Measurements from ENCODE around the gene FIBP. TPM values are rescaled to one million over a fixed set of nuclear protein-coding genes. Genes with fewer than 3 reads are reported as not detected.

Gene FIBP
- total RNA-seq, 1 experiment from 2014 or later, result 80.8 TPM

DNA sequence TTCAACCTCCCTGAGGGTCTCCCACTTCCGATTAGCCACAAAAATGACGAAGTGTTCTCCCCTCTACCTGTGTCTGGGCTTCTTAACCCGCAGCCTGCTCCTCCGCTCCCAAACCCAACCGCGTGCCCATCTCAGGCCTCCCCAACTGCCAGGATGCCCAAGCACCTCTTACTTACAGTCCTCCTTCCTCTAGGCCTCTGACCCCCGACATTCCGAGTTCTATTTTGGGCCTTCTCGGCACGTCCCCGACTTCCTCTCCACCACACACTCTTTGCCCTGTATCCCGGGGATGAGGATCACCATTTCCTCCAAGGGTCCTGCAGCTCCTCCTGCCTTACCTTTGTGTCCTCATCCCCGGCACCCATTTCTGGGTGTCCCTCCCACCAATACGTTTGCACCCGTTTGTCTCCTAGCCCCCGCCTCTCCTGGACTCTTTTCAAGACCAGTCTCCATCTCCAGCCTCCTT lies 28.4 kb downstream of the FIBP start:
- H3K4me1 Mint-ChIP-seq (ENCODE audit: insufficient read depth, unreplicated experiment), result peaks cover 32% of the 10 kb centered on the region
- no peak for DNase-seq (ENCODE audit: unreplicated experiment)
- H3K9me3 Mint-ChIP-seq (ENCODE audit: unreplicated experiment), result no peaks in the 10 kb centered on the region
- no peak for TF ChIP-seq CTCF (IDR thresholded peaks at IDR 0.05; ENCODE audit: unreplicated experiment)
- intact Hi-C loops (cut with micrococcal nuclease), result no loop called here
- ChIA-PET POLR2A (interaction anchor here (0.6 to 6.2 kb wide), 28 partner anchors 10 to 738 kb away, joined by 3 to 181 read pairs (median 5); partner anchors contain the start of genes BANF1, C11orf68, CCDC85B and EIF1AD), CTCF (interaction anchor here (0.6 to 4.0 kb wide), 16 partner anchors 10 to 147 kb away, joined by 3 to 64 read pairs (median 4); partner anchors contain the start of genes FIBP and KAT5)
- no TSS peak for BruUV-seq (replicated peaks)
- peaks cover 46% of the 10 kb centered on the region for H3K36me3 Mint-ChIP-seq (ENCODE audit: insufficient read depth, unreplicated experiment)
- no peaks in the 10 kb centered on the region for H3K27me3 Mint-ChIP-seq (ENCODE audit: insufficient read depth, unreplicated experiment)
- peak overlapping the region; percentile 83 for H3K4me3 Mint-ChIP-seq (ENCODE audit: unreplicated experiment)
- peak overlapping the region; percentile 93 for H3K27ac Mint-ChIP-seq (ENCODE audit: low read depth, unreplicated experiment)

DNA sequence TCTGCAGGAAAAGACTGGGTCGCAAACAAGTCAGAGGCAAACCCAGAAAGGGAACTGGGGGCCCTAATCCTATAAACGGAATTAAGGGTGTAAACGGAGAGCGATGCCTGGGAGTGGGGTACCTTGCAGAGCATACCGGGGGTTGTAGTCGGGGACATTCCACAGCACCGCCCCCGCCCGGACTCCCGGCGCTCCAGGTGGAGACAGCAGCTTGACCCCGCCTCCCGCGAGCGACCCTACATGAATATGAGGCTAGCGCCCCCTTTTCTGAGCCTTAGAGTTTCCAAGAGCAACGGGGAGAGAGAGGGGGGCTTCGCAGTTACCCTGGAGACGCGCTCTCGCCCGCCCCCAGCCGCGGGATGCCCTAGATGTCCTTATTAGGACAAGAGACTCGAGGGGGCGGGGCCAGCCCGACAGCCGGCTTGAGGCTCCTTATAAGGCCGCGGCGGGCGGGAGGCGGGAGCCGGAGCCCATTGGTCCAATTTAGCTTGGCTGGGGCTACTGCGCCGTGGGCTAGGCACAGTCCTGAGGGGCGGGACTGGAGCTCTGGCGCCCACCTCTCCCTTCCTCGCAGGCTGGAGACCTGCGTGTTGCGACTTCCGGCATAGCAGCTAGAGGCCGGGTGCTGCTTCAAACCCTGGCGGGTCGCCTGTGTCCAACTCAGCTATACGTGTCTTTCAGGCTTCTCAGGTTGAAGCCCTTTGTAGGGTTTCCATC lies 29.0 kb downstream of the FIBP start:
- Mint-ChIP-seq H3K27me3 (ENCODE audit: insufficient read depth, unreplicated experiment) (no peaks in the 10 kb centered on the region), H3K4me3 (ENCODE audit: unreplicated experiment) (peak overlapping the region; percentile 83), H3K36me3 (ENCODE audit: insufficient read depth, unreplicated experiment) (peaks cover 49% of the 10 kb centered on the region), H3K4me1 (ENCODE audit: insufficient read depth, unreplicated experiment) (peaks cover 32% of the 10 kb centered on the region), H3K27ac (ENCODE audit: low read depth, unreplicated experiment) (peak overlapping the region; percentile 93), H3K9me3 (ENCODE audit: unreplicated experiment) (no peaks in the 10 kb centered on the region)
- DNase-seq (ENCODE audit: unreplicated experiment), result peak; percentile 98
- TF ChIP-seq CTCF (IDR thresholded peaks at IDR 0.05; ENCODE audit: unreplicated experiment), result no peak
- POLR2A ChIA-PET, result interaction anchor here (0.6 to 6.2 kb wide), 33 partner anchors 9 to 408 kb away, joined by 3 to 181 read pairs (median 5); partner anchors contain the start of genes BANF1, C11orf68, CCDC85B and EIF1AD
- CTCF ChIA-PET, result interaction anchor here (0.6 to 4.0 kb wide), 16 partner anchors 10 to 182 kb away, joined by 3 to 64 read pairs (median 4); partner anchors contain the start of genes FIBP and KAT5
- no TSS peak for BruUV-seq (replicated peaks)
- intact Hi-C loops (cut with micrococcal nuclease), result no loop called here

- ChIA-PET CTCF (interaction anchor here (0.6 to 4.0 kb wide), 7 partner anchors 9 to 255 kb away, joined by 3 to 64 read pairs (median 4); partner anchors contain the start of gene FIBP), POLR2A (interaction anchor here (0.6 to 6.2 kb wide), 35 partner anchors 8 to 680 kb away, joined by 3 to 181 read pairs (median 6); partner anchors contain the start of genes AP5B1, BANF1, C11orf68 and CCDC85B)
- Mint-ChIP-seq H3K27ac (ENCODE audit: low read depth, unreplicated experiment) (peak overlapping the region; percentile 93), H3K9me3 (ENCODE audit: unreplicated experiment) (no peaks in the 10 kb centered on the region), H3K27me3 (ENCODE audit: insufficient read depth, unreplicated experiment) (no peaks in the 10 kb centered on the region), H3K4me1 (ENCODE audit: insufficient read depth, unreplicated experiment) (peaks cover 34% of the 10 kb centered on the region), H3K4me3 (ENCODE audit: unreplicated experiment) (peak overlapping the region; percentile 83), H3K36me3 (ENCODE audit: insufficient read depth, unreplicated experiment) (peaks cover 53% of the 10 kb centered on the region)
- intact Hi-C loops (cut with micrococcal nuclease), result no loop called here
- BruUV-seq (replicated peaks), result TSS peak; percentile 16
- no peak for TF ChIP-seq CTCF (IDR thresholded peaks at IDR 0.05; ENCODE audit: unreplicated experiment)
- no peak for DNase-seq (ENCODE audit: unreplicated experiment)
These were observed 29.6 kb downstream of the FIBP start for GRCh38 chr11:65858681-65859087.

Measured in MCF 10A (cell line).